ENCODE results near the gene OPRL1. TPM values are rescaled to one million over a fixed set of nuclear protein-coding genes. Genes with fewer than 3 reads are reported as not detected.

Gene OPRL1
- total and polyA plus RNA-seq, 2 donors (not counting 1 experiment from before 2014, with no cell fraction given), result 3.5 to 6.2 TPM

DNA sequence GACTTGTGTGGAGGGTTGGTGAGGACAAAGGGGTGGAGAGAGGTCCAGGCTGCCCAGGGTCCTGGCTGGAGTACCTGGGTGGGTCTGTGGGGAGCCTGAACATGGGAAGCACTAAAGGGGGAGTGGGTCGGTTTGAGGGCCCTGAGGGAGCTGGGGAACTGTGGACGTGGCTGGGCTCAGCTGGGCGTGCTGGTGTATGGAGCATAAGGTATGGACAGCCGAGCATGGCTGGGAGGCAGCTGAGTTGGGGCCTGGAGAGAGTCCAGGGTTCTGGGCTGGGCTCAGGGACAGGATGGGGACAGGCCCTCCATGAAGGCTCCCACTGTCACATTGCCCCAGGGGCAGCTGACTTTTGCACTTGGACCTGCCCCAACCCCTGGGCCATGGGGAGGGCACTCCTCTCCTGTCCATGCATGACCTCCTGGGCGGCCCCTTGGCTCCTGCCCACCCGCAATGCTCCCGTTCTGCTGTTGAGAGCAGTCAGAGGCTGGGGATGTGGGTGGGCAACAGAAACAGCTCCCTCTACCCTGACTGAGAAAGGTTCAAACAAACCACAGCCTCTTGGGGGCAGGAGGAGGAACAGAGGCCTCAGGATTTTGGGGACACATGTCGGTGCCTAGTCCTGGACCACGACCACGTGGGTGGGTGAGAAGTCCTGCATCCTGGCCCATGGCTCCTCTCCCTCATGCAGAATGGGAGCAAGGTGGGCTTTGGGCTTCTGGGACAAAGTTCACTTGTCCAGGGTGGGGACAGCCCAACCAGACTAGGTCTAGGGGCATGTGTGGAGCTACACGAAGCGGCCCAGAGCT is 39.4 kb upstream of the OPRL1 start:
- H3K9me3 ChIP-seq (ENCODE audit: control extremely low read depth in 1 of 3, control insufficient read depth in 2 of 3, insufficient read depth in 1 of 3, low read length in 2 of 3), result peaks cover 0 to 3% (median 0%) of the 10 kb centered on the region in 3 donors
- no peaks in the 10 kb centered on the region for H3K79me2 ChIP-seq (ENCODE audit: control insufficient read depth, insufficient read depth, low read length)
- DNase-seq (no peak), ATAC-seq (ENCODE audit: low read depth) (no peak)
- H3K4me3 ChIP-seq (ENCODE audit: control extremely low read depth in 1 of 5, extremely low read depth in 1 of 5, insufficient read depth in 1 of 5, low read depth in 2 of 5, low read length in 4 of 5), result no peak overlapping the region
- no peak overlapping the region for H3K27ac ChIP-seq (ENCODE audit: low read length in 2 of 2)
- 68% methylated on average over 11 of the region's 12 CpGs for WGBS (ENCODE audit: insufficient coverage)
- POLR2A ChIA-PET, result no interaction called here
- no peak overlapping the region for H3K9ac ChIP-seq (ENCODE audit: low read length)
- H3K9me3 Mint-ChIP-seq (ENCODE audit: insufficient read depth), result no peaks in the 10 kb centered on the region
- CTCF ChIA-PET, result interaction anchor here (0.8 to 6.4 kb wide), 12 partner anchors 13 to 155 kb away, joined by 3 to 108 read pairs (median 5); partner anchors contain the start of genes LKAAEAR1, OPRL1, RGS19 and TCEA2
- H2AFZ ChIP-seq (ENCODE audit: insufficient read depth, low read depth, low read length, poor library complexity, severe bottlenecking), result no peak overlapping the region
- H4K20me1 ChIP-seq (ENCODE audit: control insufficient read depth, insufficient read depth, low read length, poor library complexity, severe bottlenecking), result peaks cover 6% of the 10 kb centered on the region
- H3K27me3 Mint-ChIP-seq, result peaks cover 20% of the 10 kb centered on the region
- peak overlapping the region; percentile 32 for H3K27ac Mint-ChIP-seq
- TF ChIP-seq EZH2 (IDR thresholded peaks at IDR 0.05; ENCODE audit: borderline replicate concordance, insufficient read depth, low read depth, low read length, poor library complexity, severe bottlenecking), result no peak
- TF ChIP-seq, protein P1, sequence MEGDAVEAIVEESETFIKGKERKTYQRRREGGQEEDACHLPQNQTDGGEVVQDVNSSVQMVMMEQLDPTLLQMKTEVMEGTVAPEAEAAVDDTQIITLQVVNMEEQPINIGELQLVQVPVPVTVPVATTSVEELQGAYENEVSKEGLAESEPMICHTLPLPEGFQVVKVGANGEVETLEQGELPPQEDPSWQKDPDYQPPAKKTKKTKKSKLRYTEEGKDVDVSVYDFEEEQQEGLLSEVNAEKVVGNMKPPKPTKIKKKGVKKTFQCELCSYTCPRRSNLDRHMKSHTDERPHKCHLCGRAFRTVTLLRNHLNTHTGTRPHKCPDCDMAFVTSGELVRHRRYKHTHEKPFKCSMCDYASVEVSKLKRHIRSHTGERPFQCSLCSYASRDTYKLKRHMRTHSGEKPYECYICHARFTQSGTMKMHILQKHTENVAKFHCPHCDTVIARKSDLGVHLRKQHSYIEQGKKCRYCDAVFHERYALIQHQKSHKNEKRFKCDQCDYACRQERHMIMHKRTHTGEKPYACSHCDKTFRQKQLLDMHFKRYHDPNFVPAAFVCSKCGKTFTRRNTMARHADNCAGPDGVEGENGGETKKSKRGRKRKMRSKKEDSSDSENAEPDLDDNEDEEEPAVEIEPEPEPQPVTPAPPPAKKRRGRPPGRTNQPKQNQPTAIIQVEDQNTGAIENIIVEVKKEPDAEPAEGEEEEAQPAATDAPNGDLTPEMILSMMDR (IDR thresholded peaks at IDR 0.05), result no peak
- H3K4me1 ChIP-seq (ENCODE audit: control insufficient read depth in 2 of 2, insufficient read depth in 2 of 2, low read length in 2 of 2), result peaks cover 31 to 32% of the 10 kb centered on the region in 2 donors
- no peak overlapping the region for H3K4me2 ChIP-seq (replicated peaks; ENCODE audit: low read depth, low read length, poor library complexity, severe bottlenecking)
- intact Hi-C loops (cut with micrococcal nuclease), result no loop called here
- H3K4me3 Mint-ChIP-seq, result peak overlapping the region; percentile 59
- H3K27me3 ChIP-seq (replicated peaks in 1 of 4; ENCODE audit: control extremely low read depth in 1 of 4, control insufficient read depth in 3 of 4, insufficient read depth in 4 of 4, low read length in 3 of 4), result peaks cover 0 to 26% (median 11%) of the 10 kb centered on the region in 4 experiments
- no peaks in the 10 kb centered on the region for H3K36me3 ChIP-seq (replicated peaks in 1 of 2; ENCODE audit: control extremely low read depth in 1 of 2, control insufficient read depth in 1 of 2, extremely low read depth in 1 of 2, insufficient read depth in 2 of 2, low read length in 1 of 2)
- H3K4me1 Mint-ChIP-seq, result peaks cover 23% of the 10 kb centered on the region

Measured in B cell (primary cell).